Measurements from ENCODE around the gene C1R. TPM values are rescaled to one million over a fixed set of nuclear protein-coding genes. Genes with fewer than 3 reads are reported as not detected.

The C1R gene
- total RNA-seq, 1 experiment from 2014 or later, result 11.5 TPM

DNA sequence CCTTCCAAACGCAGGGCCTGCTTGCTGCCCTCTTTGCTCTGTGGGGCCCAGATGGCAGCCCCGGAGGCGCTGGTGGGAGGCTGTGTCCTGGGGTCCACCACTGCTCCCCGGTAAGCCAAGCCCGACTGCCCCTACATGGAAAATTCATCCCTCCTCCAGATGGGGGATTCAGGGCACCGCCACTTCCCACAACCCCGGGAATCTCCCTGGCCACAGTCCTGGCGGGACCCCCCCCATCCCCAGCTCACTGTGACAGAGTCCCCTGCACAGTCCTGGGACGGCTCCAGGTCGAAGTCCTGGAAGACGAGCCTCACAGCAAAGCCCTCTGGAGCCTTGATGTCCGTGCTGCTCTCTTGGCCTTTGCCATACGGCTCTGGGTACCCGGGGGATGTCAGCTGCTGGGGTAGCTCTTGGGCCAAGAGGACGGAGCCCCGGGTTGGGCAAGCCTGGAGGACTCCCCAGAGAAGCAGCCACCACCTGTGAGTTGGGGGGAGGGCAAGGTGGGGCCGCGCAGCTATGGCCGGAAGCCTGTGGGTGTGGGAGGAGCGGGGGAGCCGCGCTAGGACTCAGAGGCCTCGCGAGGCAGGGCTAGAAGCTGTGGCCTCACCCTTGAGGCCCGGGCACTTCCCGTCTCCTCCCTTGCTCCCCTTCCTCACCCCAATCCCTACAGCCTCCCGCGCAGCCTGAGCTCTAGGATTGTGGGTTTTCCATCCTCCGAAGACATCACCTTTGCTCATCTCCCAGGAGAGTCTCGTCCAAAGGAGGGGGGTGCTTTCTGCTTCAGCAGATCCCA lies 16.0 kb upstream of the C1R start:
- H2BK5ac ChIP-seq (ENCODE audit: insufficient read length, low read length), result no peak overlapping the region
- H2BK120ac ChIP-seq (ENCODE audit: low read depth, low read length, poor library complexity, severe bottlenecking), result no peak overlapping the region
- peaks cover 7% of the 10 kb centered on the region for H3K27me3 Mint-ChIP-seq (ENCODE audit: low read depth)
- H3T11ph ChIP-seq (ENCODE audit: low read length), result no peak overlapping the region
- peaks cover 11% of the 10 kb centered on the region for H3K23me2 ChIP-seq (ENCODE audit: insufficient read length, low read depth, low read length, poor library complexity, severe bottlenecking)
- H3K27ac Mint-ChIP-seq, result peak overlapping the region; percentile 61 to 98 (median 92)
- no peak overlapping the region for H4K8ac ChIP-seq (replicated peaks; ENCODE audit: insufficient read length, low read depth, low read length)
- peak overlapping the region; percentile 33 for H3K14ac ChIP-seq (ENCODE audit: insufficient read depth, low read length)
- H3K79me1 ChIP-seq (ENCODE audit: insufficient read depth, low read depth, low read length, poor library complexity, severe bottlenecking), result no peaks in the 10 kb centered on the region
- H2BK12ac ChIP-seq (ENCODE audit: insufficient read length, low read depth, low read length), result no peak overlapping the region
- H3K27ac ChIP-seq (ENCODE audit: insufficient read length, low read depth, low read length), result no peak overlapping the region
- peaks cover 17 to 31% (median 20%) of the 10 kb centered on the region in 3 experiments for H3K36me3 Mint-ChIP-seq (ENCODE audit: insufficient read depth in 1 of 3, low read depth in 3 of 3)
- peak overlapping the region; percentile 27 for H3K18ac ChIP-seq (ENCODE audit: insufficient read length, low read depth, low read length)
- H4K5ac ChIP-seq (ENCODE audit: insufficient read length, low read depth, low read length), result no peak overlapping the region
- TF ChIP-seq, protein P1, sequence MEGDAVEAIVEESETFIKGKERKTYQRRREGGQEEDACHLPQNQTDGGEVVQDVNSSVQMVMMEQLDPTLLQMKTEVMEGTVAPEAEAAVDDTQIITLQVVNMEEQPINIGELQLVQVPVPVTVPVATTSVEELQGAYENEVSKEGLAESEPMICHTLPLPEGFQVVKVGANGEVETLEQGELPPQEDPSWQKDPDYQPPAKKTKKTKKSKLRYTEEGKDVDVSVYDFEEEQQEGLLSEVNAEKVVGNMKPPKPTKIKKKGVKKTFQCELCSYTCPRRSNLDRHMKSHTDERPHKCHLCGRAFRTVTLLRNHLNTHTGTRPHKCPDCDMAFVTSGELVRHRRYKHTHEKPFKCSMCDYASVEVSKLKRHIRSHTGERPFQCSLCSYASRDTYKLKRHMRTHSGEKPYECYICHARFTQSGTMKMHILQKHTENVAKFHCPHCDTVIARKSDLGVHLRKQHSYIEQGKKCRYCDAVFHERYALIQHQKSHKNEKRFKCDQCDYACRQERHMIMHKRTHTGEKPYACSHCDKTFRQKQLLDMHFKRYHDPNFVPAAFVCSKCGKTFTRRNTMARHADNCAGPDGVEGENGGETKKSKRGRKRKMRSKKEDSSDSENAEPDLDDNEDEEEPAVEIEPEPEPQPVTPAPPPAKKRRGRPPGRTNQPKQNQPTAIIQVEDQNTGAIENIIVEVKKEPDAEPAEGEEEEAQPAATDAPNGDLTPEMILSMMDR (conservative IDR thresholded peaks at IDR 0.05), result no peak
- no peak overlapping the region for H2BK15ac ChIP-seq (ENCODE audit: low read depth, low read length)
- H3K4me1 Mint-ChIP-seq, result peaks cover 11 to 12% of the 10 kb centered on the region in 2 experiments
- H3K56ac ChIP-seq (ENCODE audit: insufficient read length, low read depth, low read length), result no peak overlapping the region
- H4K91ac ChIP-seq (ENCODE audit: insufficient read length, low read depth, low read length), result no peak overlapping the region
- H3K4me1 ChIP-seq (ENCODE audit: insufficient read depth, low read length), result no peaks in the 10 kb centered on the region
- no CpG with 5 or more reads among the region's 30 CpGs for WGBS (ENCODE audit: extremely low coverage, insufficient read length, low lambda C conversion rate)
- H3K4me2 ChIP-seq (ENCODE audit: insufficient read depth, insufficient read length, low read length), result peak overlapping the region; percentile 79
- H2BK20ac ChIP-seq (ENCODE audit: low read depth, low read length, poor library complexity, severe bottlenecking), result no peak overlapping the region
- H3K4ac ChIP-seq (ENCODE audit: low read depth, low read length), result no peak overlapping the region
- H2AK5ac ChIP-seq (ENCODE audit: insufficient read length, low read length), result no peak overlapping the region
- H3K4me3 Mint-ChIP-seq, result peak overlapping the region; percentile 84 to 88
- peak; percentile 87 for DNase-seq
- H3K9me3 ChIP-seq (ENCODE audit: control insufficient read depth, low read depth, low read length), result no peaks in the 10 kb centered on the region
- no peaks in the 10 kb centered on the region for H4K20me1 ChIP-seq (ENCODE audit: control insufficient read depth, insufficient read depth, insufficient read length)
- H2AFZ ChIP-seq (ENCODE audit: low read length), result no peak overlapping the region
- no peak overlapping the region for H3K23ac ChIP-seq (ENCODE audit: insufficient read length, low read depth, low read length)
- peaks cover 6 to 12% of the 10 kb centered on the region in 2 experiments for H3K9me3 Mint-ChIP-seq
- no peaks in the 10 kb centered on the region for H3K79me2 ChIP-seq (ENCODE audit: insufficient read depth, low read length)
- H3K9ac ChIP-seq (ENCODE audit: extremely low read depth, insufficient read length, low read length), result peak overlapping the region; percentile 45
- H3K27me3 ChIP-seq (ENCODE audit: insufficient read depth, low read length), result no peaks in the 10 kb centered on the region

All from H9 (cell line).